GM20431 (cell line): Measurements from ENCODE around the gene RAD23B.

Experiments
- in situ Hi-C: fragments of 300-500 bp; cut with MseI, MboI; formaldehyde crosslinking; loops from one replicate; pipeline ENCODE4 v1.15.0; 2020; ENCODE audit warnings: low sequenced_read_pairs; ENCODE audit not compliant: unreplicated experiment

The RAD23B gene

GRCh38 chr9:107363516-107364152, 80.6 kb downstream of the RAD23B start:
- in situ Hi-C loops, result no loop called here

- in situ Hi-C loops, result no loop called here
Observed at GRCh38 chr9:107367727-107368502, 84.8 kb downstream of the RAD23B start.

GRCh38 chr9:107368696-107369095, 85.6 kb downstream of the RAD23B start:
- in situ Hi-C loops, result no loop called here

GRCh38 chr9:107373809-107374208, 90.7 kb downstream of the RAD23B start:
- in situ Hi-C loops, result no loop called here

- in situ Hi-C loops, result no loop called here
Observed at GRCh38 chr9:107375001-107375400, 91.9 kb downstream of the RAD23B start.

GRCh38 chr9:107375651-107376369, 92.7 kb downstream of the RAD23B start:
- in situ Hi-C loops, result no loop called here

GRCh38 chr9:107378006-107378405, 94.9 kb downstream of the RAD23B start:
- in situ Hi-C loops, result no loop called here
